ENCODE measurements around the gene GFOD1.

GRCh38 chr6:13463941-13464340 is 23.5 kb downstream of the GFOD1 start:
- TF ChIP-seq, protein P1, sequence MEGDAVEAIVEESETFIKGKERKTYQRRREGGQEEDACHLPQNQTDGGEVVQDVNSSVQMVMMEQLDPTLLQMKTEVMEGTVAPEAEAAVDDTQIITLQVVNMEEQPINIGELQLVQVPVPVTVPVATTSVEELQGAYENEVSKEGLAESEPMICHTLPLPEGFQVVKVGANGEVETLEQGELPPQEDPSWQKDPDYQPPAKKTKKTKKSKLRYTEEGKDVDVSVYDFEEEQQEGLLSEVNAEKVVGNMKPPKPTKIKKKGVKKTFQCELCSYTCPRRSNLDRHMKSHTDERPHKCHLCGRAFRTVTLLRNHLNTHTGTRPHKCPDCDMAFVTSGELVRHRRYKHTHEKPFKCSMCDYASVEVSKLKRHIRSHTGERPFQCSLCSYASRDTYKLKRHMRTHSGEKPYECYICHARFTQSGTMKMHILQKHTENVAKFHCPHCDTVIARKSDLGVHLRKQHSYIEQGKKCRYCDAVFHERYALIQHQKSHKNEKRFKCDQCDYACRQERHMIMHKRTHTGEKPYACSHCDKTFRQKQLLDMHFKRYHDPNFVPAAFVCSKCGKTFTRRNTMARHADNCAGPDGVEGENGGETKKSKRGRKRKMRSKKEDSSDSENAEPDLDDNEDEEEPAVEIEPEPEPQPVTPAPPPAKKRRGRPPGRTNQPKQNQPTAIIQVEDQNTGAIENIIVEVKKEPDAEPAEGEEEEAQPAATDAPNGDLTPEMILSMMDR (IDR thresholded peaks at IDR 0.05): no peak
- TF ChIP-seq POLR2A (IDR thresholded peaks at IDR 0.05) (no peak), POLR2AphosphoS5 (IDR thresholded peaks at IDR 0.05) (no peak)

Measured in stomach (tissue), 4 donors.